Measurements from ENCODE around the gene VAV2. TPM values are rescaled to one million over a fixed set of nuclear protein-coding genes. Genes with fewer than 3 reads are reported as not detected.

The VAV2 gene
- total and polyA plus RNA-seq, 2 of the 4 experiments (the other 2 are of a cell fraction), result 10.8 to 13.4 TPM

GRCh38 chr9:134028575-134029247, 36.6 kb upstream of the VAV2 start:
- BruUV-seq (replicated peaks), result no TSS peak
- no peak overlapping the region for H3K4ac ChIP-seq (ENCODE audit: low read depth, low read length)
- no peak overlapping the region for H2BK15ac ChIP-seq (ENCODE audit: low read depth, low read length)
- peaks cover 38% of the 10 kb centered on the region for H3K36me3 ChIP-seq (ENCODE audit: control insufficient read depth, insufficient read depth, low read length)
- H3K27me3 ChIP-seq (ENCODE audit: control insufficient read depth, insufficient read depth, low read length), result no peaks in the 10 kb centered on the region
- H3K56ac ChIP-seq (ENCODE audit: extremely low read depth, insufficient read depth, low read length), result no peak overlapping the region
- dilution Hi-C loops (cut with HindIII; ENCODE audit: low sequenced_read_pairs, unreplicated experiment) (no loop called here), in situ Hi-C loops (cut with MboI; ENCODE audit: low sequenced_read_pairs) (no loop called here), intact Hi-C loops (cut with micrococcal nuclease) (no loop called here)
- no peaks in the 10 kb centered on the region for H3K9me3 ChIP-seq (ENCODE audit: control insufficient read depth, insufficient read depth, low read length)
- H3K4me1 ChIP-seq (ENCODE audit: control insufficient read depth, insufficient read depth, low read length), result peaks cover 3% of the 10 kb centered on the region; the same call in 1 of the 2 replicates
- no peak for TF ChIP-seq RFX5 (IDR thresholded peaks at IDR 0.05; ENCODE audit: low read depth, low read length)
- no peak for TF ChIP-seq CHD1 (IDR thresholded peaks at IDR 0.05; ENCODE audit: low read depth, low read length)
- TF ChIP-seq, protein P1, sequence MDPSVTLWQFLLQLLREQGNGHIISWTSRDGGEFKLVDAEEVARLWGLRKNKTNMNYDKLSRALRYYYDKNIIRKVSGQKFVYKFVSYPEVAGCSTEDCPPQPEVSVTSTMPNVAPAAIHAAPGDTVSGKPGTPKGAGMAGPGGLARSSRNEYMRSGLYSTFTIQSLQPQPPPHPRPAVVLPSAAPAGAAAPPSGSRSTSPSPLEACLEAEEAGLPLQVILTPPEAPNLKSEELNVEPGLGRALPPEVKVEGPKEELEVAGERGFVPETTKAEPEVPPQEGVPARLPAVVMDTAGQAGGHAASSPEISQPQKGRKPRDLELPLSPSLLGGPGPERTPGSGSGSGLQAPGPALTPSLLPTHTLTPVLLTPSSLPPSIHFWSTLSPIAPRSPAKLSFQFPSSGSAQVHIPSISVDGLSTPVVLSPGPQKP (IDR thresholded peaks at IDR 0.05; ENCODE audit: borderline replicate concordance, low read depth, low read length), result no peak
- TF ChIP-seq, protein P2, sequence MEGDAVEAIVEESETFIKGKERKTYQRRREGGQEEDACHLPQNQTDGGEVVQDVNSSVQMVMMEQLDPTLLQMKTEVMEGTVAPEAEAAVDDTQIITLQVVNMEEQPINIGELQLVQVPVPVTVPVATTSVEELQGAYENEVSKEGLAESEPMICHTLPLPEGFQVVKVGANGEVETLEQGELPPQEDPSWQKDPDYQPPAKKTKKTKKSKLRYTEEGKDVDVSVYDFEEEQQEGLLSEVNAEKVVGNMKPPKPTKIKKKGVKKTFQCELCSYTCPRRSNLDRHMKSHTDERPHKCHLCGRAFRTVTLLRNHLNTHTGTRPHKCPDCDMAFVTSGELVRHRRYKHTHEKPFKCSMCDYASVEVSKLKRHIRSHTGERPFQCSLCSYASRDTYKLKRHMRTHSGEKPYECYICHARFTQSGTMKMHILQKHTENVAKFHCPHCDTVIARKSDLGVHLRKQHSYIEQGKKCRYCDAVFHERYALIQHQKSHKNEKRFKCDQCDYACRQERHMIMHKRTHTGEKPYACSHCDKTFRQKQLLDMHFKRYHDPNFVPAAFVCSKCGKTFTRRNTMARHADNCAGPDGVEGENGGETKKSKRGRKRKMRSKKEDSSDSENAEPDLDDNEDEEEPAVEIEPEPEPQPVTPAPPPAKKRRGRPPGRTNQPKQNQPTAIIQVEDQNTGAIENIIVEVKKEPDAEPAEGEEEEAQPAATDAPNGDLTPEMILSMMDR (conservative IDR thresholded peaks at IDR 0.05; ENCODE audit: low read depth, low read length), result no peak
- TF ChIP-seq MAFK (IDR thresholded peaks at IDR 0.05; ENCODE audit: low read depth, low read length), result no peak
- no peak overlapping the region for H2AK5ac ChIP-seq (ENCODE audit: low read depth, low read length)
- no peak overlapping the region for H3K9ac ChIP-seq (ENCODE audit: low read depth, low read length)
- no peak overlapping the region for H2BK120ac ChIP-seq (ENCODE audit: low read depth, low read length)
- H3K4me3 ChIP-seq (ENCODE audit: insufficient read depth, low read depth, low read length), result no peak overlapping the region
- no peak for DNase-seq
- no peak overlapping the region for H3K27ac ChIP-seq (ENCODE audit: insufficient read depth, low read length)
- no peak overlapping the region for H3K4me2 ChIP-seq (ENCODE audit: low read depth, low read length)
- no peak for ATAC-seq (ENCODE audit: low read depth)
- H3K9me1 ChIP-seq (ENCODE audit: insufficient read depth, low read length), result peaks cover 2% of the 10 kb centered on the region; the same call in 1 of the 2 replicates
- no peaks in the 10 kb centered on the region for H4K20me1 ChIP-seq (ENCODE audit: insufficient read depth, low read length)
- ChIA-PET CTCF (no interaction called here), POLR2A (ENCODE audit: unreplicated experiment) (no interaction called here)
- 89% methylated on average over 13 of the region's 22 CpGs; no CpG with 5 or more reads in 1 of the 2 experiments for WGBS, 2 experiments (ENCODE audit: extremely low coverage in 2 of 2, insufficient read length in 1 of 2)
- no peak overlapping the region for H3K14ac ChIP-seq (replicated peaks; ENCODE audit: low read depth, low read length)
- H2BK20ac ChIP-seq (ENCODE audit: low read depth, low read length), result no peak overlapping the region
- H2AK9ac ChIP-seq (replicated peaks; ENCODE audit: low read depth, low read length, poor library complexity), result no peak overlapping the region
- no peak overlapping the region for H2BK5ac ChIP-seq (ENCODE audit: low read depth, low read length, poor library complexity, severe bottlenecking)
- H3K18ac ChIP-seq (ENCODE audit: low read depth, low read length), result no peak overlapping the region
- H3K23ac ChIP-seq (ENCODE audit: low read depth, low read length), result no peak overlapping the region
- H4K8ac ChIP-seq (ENCODE audit: low read depth in 2 of 2, low read length in 2 of 2), result no peak overlapping the region
- H3K79me1 ChIP-seq (ENCODE audit: low read depth in 1 of 2, low read length in 2 of 2), result peaks cover 0 to 19% of the 10 kb centered on the region in 2 experiments
- H4K5ac ChIP-seq (ENCODE audit: low read depth, low read length), result no peak overlapping the region
- H2AFZ ChIP-seq (replicated peaks; ENCODE audit: low read length, poor library complexity), result no peak overlapping the region
- no peak overlapping the region for H4K91ac ChIP-seq (ENCODE audit: insufficient read depth, low read depth, low read length)
